ENCODE measurements around the gene MMD. TPM values are rescaled to one million over a fixed set of nuclear protein-coding genes. Genes with fewer than 3 reads are reported as not detected.

Gene MMD
- total and polyA plus RNA-seq, 2 donors (not counting 1 experiment from before 2014, with no cell fraction given) = 19.2 to 29.4 TPM

- Mint-ChIP-seq H3K4me1 (peaks cover 40% of the 10 kb centered on the region), H3K27ac (peak overlapping the region; percentile 38), H3K4me3 (peak overlapping the region; percentile 52), H3K27me3 (no peaks in the 10 kb centered on the region), H3K9me3 (ENCODE audit: insufficient read depth) (no peaks in the 10 kb centered on the region)
- peak overlapping the region; percentile 70 for H3K4me2 ChIP-seq (replicated peaks; ENCODE audit: low read depth, low read length, poor library complexity, severe bottlenecking)
- no peak for DNase-seq
- H3K4me3 ChIP-seq (ENCODE audit: control extremely low read depth in 1 of 5, extremely low read depth in 1 of 5, insufficient read depth in 1 of 5, low read depth in 2 of 5, low read length in 4 of 5) = peak overlapping the region in 3 of 5 experiments; percentile 12 to 30 (median 21)
- no peak for ATAC-seq (ENCODE audit: low read depth)
- WGBS (ENCODE audit: insufficient coverage) = no CpG with 5 or more reads among the region's 4 CpGs
- POLR2A ChIA-PET = interaction anchor here (1.8 kb wide), 1 partner anchor 15 kb away, joined by 11 read pairs; the partner anchor contains the start of gene MMD
- TF ChIP-seq EZH2 (IDR thresholded peaks at IDR 0.05; ENCODE audit: borderline replicate concordance, insufficient read depth, low read depth, low read length, poor library complexity, severe bottlenecking) = no peak
- TF ChIP-seq, protein P1, sequence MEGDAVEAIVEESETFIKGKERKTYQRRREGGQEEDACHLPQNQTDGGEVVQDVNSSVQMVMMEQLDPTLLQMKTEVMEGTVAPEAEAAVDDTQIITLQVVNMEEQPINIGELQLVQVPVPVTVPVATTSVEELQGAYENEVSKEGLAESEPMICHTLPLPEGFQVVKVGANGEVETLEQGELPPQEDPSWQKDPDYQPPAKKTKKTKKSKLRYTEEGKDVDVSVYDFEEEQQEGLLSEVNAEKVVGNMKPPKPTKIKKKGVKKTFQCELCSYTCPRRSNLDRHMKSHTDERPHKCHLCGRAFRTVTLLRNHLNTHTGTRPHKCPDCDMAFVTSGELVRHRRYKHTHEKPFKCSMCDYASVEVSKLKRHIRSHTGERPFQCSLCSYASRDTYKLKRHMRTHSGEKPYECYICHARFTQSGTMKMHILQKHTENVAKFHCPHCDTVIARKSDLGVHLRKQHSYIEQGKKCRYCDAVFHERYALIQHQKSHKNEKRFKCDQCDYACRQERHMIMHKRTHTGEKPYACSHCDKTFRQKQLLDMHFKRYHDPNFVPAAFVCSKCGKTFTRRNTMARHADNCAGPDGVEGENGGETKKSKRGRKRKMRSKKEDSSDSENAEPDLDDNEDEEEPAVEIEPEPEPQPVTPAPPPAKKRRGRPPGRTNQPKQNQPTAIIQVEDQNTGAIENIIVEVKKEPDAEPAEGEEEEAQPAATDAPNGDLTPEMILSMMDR (IDR thresholded peaks at IDR 0.05) = no peak
- CTCF ChIA-PET = interaction anchor here (0.6 to 2.5 kb wide), 10 partner anchors 11 to 79 kb away, joined by 3 to 16 read pairs (median 3); partner anchors contain the start of genes MMD and SMIM36
- H3K4me1 ChIP-seq (ENCODE audit: control insufficient read depth in 2 of 2, insufficient read depth in 2 of 2, low read length in 2 of 2) = peaks cover 20 to 22% of the 10 kb centered on the region in 2 donors
- H3K27ac ChIP-seq (ENCODE audit: low read length in 2 of 2) = peak overlapping the region; percentile 60 to 64
- intact Hi-C loops (cut with micrococcal nuclease) = loop anchor here (1.0 kb wide), 1 partner anchor 16 kb away; no protein-coding TSS in a partner anchor
- no peaks in the 10 kb centered on the region for H3K79me2 ChIP-seq (ENCODE audit: control insufficient read depth, insufficient read depth, low read length)
- no peaks in the 10 kb centered on the region for H3K36me3 ChIP-seq (replicated peaks in 1 of 2; ENCODE audit: control extremely low read depth in 1 of 2, control insufficient read depth in 1 of 2, extremely low read depth in 1 of 2, insufficient read depth in 2 of 2, low read length in 1 of 2)
- no peaks in the 10 kb centered on the region for H3K9me3 ChIP-seq (ENCODE audit: control extremely low read depth in 1 of 3, control insufficient read depth in 2 of 3, insufficient read depth in 1 of 3, low read length in 2 of 3)
- peaks cover 0 to 9% (median 4%) of the 10 kb centered on the region in 4 experiments for H3K27me3 ChIP-seq (replicated peaks in 1 of 4; ENCODE audit: control extremely low read depth in 1 of 4, control insufficient read depth in 3 of 4, insufficient read depth in 4 of 4, low read length in 3 of 4)
- H3K9ac ChIP-seq (ENCODE audit: low read length) = peak overlapping the region; percentile 34
- no peak overlapping the region for H2AFZ ChIP-seq (ENCODE audit: insufficient read depth, low read depth, low read length, poor library complexity, severe bottlenecking)
- no peaks in the 10 kb centered on the region for H4K20me1 ChIP-seq (ENCODE audit: control insufficient read depth, insufficient read depth, low read length, poor library complexity, severe bottlenecking)
Measured at GRCh38 chr17:55436224-55437158, 14.9 kb upstream of the MMD start.

All from B cell (primary cell).